GM12874 (cell line): Measurements from ENCODE around the gene WDR45B.

Source experiments
- TF ChIP-seq, protein P1 (sequence below): IDR thresholded peaks from 2 replicates; pipeline ENCODE4 v1.5.1; 2011; ENCODE audit warnings: low read depth, mild to moderate bottlenecking, control low read depth, low read length, moderate library complexity; ENCODE audit not compliant: insufficient read depth

WDR45B gene

GRCh38 chr17:82684228-82684841, 36.1 kb upstream of the WDR45B start:
- TF ChIP-seq, protein P1, sequence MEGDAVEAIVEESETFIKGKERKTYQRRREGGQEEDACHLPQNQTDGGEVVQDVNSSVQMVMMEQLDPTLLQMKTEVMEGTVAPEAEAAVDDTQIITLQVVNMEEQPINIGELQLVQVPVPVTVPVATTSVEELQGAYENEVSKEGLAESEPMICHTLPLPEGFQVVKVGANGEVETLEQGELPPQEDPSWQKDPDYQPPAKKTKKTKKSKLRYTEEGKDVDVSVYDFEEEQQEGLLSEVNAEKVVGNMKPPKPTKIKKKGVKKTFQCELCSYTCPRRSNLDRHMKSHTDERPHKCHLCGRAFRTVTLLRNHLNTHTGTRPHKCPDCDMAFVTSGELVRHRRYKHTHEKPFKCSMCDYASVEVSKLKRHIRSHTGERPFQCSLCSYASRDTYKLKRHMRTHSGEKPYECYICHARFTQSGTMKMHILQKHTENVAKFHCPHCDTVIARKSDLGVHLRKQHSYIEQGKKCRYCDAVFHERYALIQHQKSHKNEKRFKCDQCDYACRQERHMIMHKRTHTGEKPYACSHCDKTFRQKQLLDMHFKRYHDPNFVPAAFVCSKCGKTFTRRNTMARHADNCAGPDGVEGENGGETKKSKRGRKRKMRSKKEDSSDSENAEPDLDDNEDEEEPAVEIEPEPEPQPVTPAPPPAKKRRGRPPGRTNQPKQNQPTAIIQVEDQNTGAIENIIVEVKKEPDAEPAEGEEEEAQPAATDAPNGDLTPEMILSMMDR: no peak

GRCh38 chr17:82683534-82683933, 35.3 kb upstream of the WDR45B start:
- TF ChIP-seq, protein P1: no peak

DNA sequence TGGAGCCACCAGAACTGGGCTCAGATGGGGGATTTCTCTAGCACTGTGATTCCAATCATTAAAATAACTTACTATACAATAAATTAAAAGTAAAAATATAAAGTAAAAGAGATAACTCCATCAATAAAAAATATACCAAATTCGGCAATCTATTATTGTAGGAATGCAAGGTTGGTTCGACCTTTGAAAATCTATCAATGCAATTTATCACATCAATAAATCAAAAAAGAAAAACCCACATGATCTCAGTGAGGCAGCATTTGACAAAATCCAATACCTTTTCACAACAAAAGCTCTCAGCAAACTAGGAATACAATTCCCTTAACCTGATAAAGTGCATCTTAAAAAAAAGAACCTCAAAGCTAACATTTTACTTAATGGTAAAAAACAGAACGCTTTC, 33.3 kb upstream of the WDR45B start:
- TF ChIP-seq, protein P1: no peak

DNA sequence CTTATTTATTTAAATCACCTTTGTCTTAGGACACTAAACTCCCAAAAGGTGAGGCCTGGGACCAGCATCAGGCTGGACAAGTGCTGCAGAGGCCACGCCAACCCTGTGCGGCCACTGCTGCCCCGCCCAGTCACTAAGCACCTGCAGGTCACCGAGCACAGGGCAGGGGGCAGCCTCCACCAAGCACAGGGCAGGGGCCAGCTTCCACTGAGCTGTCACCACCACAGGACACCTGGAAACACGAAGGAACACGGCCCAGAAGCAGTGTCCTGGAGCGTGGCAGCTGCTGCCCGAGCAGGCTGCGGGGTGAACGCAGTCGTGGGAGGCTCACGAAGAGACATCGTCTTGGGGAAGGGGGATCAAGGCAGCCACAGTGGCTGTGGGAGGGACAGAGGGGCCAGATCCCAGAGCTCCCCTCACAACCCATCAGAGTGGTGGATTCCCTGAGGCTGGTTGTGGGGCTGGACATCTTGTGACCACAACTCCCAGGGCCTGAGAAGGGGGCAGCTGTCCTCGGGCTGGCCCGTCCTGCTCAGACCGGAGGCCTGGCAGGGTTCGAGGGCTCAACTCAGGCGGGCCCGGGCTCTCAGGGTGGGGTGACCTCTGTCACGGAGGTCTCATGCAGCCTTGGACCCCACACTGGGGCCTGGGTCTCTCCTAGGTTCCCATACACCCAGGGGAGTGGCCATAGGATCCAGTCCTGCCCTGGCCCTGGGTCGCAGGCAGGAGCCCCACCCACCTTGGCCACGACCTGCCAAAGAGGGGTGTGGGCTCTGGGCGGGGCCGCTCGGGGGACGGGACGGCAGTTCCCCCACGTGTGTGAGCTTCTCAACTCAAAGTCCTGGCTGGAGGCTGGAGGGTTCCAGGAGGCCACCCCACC, 31.6 kb upstream of the WDR45B start:
- TF ChIP-seq, protein P1: no peak

DNA sequence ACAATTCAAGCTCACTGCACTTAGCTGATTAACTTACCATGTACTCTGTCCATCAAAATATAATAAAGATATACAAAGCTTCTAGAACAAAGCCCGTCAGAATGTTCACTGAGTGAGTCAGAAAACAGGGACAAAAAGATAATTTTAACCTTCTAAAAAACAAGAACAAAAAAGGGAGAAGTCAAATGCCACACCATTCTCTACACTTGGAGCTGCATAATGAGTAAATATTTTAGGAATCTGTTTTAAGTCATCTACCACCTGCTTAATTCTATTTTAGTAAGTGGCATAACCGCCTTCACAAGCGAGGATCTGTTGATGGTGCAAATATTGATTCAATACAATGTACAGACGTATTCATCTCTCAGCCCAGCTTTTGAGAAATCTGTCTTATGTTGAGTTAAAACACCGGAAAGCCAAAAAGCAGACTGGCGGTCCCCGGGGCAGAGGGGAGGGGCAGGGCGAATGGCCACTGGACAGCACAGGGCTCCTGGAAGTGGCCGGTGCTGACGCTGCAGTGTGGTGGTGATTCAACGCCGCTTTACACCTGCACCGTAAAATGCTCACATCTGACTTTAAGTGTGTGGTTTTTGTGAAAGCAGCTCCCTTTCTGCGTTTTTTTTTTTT, 30.1 kb upstream of the WDR45B start:
- TF ChIP-seq, protein P1: no peak

DNA sequence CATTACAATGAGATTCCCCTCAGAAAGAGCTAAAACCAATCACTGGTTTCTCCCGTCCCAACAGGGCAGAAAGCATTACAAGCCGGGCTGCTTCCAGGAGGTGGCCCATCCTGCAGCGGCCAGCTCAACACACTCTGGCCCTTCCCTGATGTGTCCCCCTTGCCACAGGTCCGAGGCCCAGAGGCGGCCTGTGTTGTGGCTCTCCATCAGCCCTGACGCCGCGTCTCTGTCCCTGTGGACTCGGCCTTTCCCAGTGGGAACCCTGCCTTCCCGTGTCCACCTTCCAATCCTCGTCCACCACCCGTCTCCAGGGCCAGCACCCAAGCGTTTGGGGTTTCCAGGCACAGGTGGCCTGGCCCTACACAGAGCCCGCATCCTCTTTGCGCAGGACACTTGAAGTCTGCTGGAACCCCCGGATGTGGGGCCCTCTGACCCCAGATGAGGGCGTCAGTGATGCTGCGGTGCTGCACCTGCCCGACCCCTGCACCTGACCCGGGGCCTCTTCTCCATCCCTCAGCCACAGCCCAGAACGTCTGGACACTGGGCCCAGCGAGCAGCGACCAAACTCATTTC, 29.2 kb upstream of the WDR45B start:
- TF ChIP-seq, protein P1: no peak
